ENCODE results near the gene SRP9. TPM values are rescaled to one million over a fixed set of nuclear protein-coding genes. Genes with fewer than 3 reads are reported as not detected.

The SRP9 gene
- polyA plus RNA-seq, 1 of the 3 experiments (the other 2 are of a cell fraction): 156 TPM

- Histone ChIP-seq H3K27ac (ENCODE audit: low read depth in 2 of 2, low read length in 1 of 2) (no peak overlapping the region), H4K20me1 (ENCODE audit: insufficient read depth) (no peaks in the 10 kb centered on the region), H3K4me2 (no peak overlapping the region), H2AFZ (ENCODE audit: low read depth) (no peak overlapping the region), H3K36me3 (replicated peaks in 1 of 2; ENCODE audit: control insufficient read depth in 1 of 2, insufficient read depth in 2 of 2, low read length in 1 of 2) (peaks cover 5 to 12% of the 10 kb centered on the region in 2 experiments), H3K9me2 (no peaks in the 10 kb centered on the region), H3F3A (replicated peaks; ENCODE audit: insufficient read depth) (peaks cover 3% of the 10 kb centered on the region), H3K79me2 (ENCODE audit: insufficient read depth) (no peaks in the 10 kb centered on the region), H3K4me1 (ENCODE audit: control insufficient read depth in 1 of 2, insufficient read depth in 2 of 2, low read depth in 1 of 2, low read length in 1 of 2) (peaks cover 5 to 8% of the 10 kb centered on the region in 2 experiments; a peak in 3 of 4 replicates), H3K9me3 (no peaks in the 10 kb centered on the region), H3K9ac (no peak overlapping the region), H3K4me3 (ENCODE audit: low read depth in 2 of 2, low read length in 1 of 2) (no peak overlapping the region), H3K27me3 (ENCODE audit: insufficient read depth) (no peaks in the 10 kb centered on the region)
- POLR2A ChIA-PET: no interaction called here
- WGBS (ENCODE audit: low lambda C conversion rate): 91% methylated on average over 12 of the region's 12 CpGs
- CTCF ChIA-PET: interaction anchor here (0.9 to 1.5 kb wide), 3 partner anchors 11 to 348 kb away, joined by 3 to 6 read pairs (median 3); partner anchors contain the start of gene SRP9
- no peak for TF ChIP-seq MAX (IDR thresholded peaks at IDR 0.05; ENCODE audit: low read depth)
- no peak for TF ChIP-seq EP300 (IDR thresholded peaks at IDR 0.05; ENCODE audit: borderline replicate concordance in 1 of 2, low read depth in 1 of 2, low read length in 1 of 2)
- no peak for TF ChIP-seq FOSL2 (IDR thresholded peaks at IDR 0.05; ENCODE audit: borderline replicate concordance, low read depth)
- no peak for TF ChIP-seq RXRA (IDR thresholded peaks at IDR 0.05; ENCODE audit: borderline replicate concordance, low read depth)
- TF ChIP-seq, protein P1, sequence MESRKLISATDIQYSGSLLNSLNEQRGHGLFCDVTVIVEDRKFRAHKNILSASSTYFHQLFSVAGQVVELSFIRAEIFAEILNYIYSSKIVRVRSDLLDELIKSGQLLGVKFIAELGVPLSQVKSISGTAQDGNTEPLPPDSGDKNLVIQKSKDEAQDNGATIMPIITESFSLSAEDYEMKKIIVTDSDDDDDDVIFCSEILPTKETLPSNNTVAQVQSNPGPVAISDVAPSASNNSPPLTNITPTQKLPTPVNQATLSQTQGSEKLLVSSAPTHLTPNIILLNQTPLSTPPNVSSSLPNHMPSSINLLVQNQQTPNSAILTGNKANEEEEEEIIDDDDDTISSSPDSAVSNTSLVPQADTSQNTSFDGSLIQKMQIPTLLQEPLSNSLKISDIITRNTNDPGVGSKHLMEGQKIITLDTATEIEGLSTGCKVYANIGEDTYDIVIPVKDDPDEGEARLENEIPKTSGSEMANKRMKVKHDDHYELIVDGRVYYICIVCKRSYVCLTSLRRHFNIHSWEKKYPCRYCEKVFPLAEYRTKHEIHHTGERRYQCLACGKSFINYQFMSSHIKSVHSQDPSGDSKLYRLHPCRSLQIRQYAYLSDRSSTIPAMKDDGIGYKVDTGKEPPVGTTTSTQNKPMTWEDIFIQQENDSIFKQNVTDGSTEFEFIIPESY (IDR thresholded peaks at IDR 0.05; ENCODE audit: borderline replicate concordance, low read depth): no peak
- TF ChIP-seq RFX5 (IDR thresholded peaks at IDR 0.05; ENCODE audit: low read length): no peak
- no peak for DNase-seq
Observed at GRCh38 chr1:225822655-225823403, 45.2 kb downstream of the SRP9 start.

DNA sequence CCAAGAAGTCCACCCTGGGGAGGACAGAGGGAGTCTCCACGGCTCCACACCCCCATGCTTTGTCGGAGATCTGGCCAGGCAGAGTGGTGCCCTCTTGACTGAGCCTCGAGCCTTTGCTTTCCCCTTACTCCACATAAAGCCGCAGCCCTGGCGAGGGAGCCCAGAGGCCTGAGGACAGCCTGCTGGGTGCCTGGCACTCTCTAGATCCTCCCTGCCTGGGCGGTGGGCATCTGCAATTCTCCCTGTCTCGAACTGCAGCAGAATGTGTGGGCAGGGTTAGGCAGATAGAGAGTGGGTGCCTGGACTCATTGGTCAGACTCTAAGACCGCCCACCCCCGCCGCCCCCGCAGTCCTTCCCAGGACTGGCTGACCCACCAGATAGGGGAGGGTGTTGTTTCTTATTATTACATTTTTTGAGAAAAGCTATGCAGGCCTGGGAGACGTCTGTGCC lies 46.2 kb downstream of the SRP9 start:
- Histone ChIP-seq H3K79me2 (ENCODE audit: insufficient read depth) (no peaks in the 10 kb centered on the region), H3K9me2 (no peaks in the 10 kb centered on the region), H3K9ac (no peak overlapping the region), H3K4me3 (ENCODE audit: low read depth in 2 of 2, low read length in 1 of 2) (no peak overlapping the region), H3F3A (replicated peaks; ENCODE audit: insufficient read depth) (peaks cover 3% of the 10 kb centered on the region), H3K4me2 (no peak overlapping the region), H3K27ac (ENCODE audit: low read depth in 2 of 2, low read length in 1 of 2) (no peak overlapping the region), H3K36me3 (replicated peaks in 1 of 2; ENCODE audit: control insufficient read depth in 1 of 2, insufficient read depth in 2 of 2, low read length in 1 of 2) (peaks cover 5 to 12% of the 10 kb centered on the region in 2 experiments), H2AFZ (ENCODE audit: low read depth) (no peak overlapping the region), H3K27me3 (ENCODE audit: insufficient read depth) (no peaks in the 10 kb centered on the region), H3K9me3 (no peaks in the 10 kb centered on the region), H3K4me1 (ENCODE audit: control insufficient read depth in 1 of 2, insufficient read depth in 2 of 2, low read depth in 1 of 2, low read length in 1 of 2) (peaks cover 0 to 8% of the 10 kb centered on the region in 2 experiments; a peak in 1 of 4 replicates), H4K20me1 (ENCODE audit: insufficient read depth) (no peaks in the 10 kb centered on the region)
- no peak for DNase-seq
- POLR2A ChIA-PET: no interaction called here
- 98% methylated on average over 7 of the region's 12 CpGs for WGBS (ENCODE audit: low lambda C conversion rate)
- CTCF ChIA-PET: interaction anchor here (1.2 to 2.1 kb wide), 2 partner anchors 46 to 349 kb away, joined by 3 to 6 read pairs; partner anchors contain the start of gene SRP9
- TF ChIP-seq, protein P2, sequence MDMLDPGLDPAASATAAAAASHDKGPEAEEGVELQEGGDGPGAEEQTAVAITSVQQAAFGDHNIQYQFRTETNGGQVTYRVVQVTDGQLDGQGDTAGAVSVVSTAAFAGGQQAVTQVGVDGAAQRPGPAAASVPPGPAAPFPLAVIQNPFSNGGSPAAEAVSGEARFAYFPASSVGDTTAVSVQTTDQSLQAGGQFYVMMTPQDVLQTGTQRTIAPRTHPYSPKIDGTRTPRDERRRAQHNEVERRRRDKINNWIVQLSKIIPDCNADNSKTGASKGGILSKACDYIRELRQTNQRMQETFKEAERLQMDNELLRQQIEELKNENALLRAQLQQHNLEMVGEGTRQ (IDR thresholded peaks at IDR 0.05; ENCODE audit: borderline replicate concordance, low read depth, low read length): no peak
- TF ChIP-seq RFX5 (IDR thresholded peaks at IDR 0.05; ENCODE audit: low read length) (no peak), RAD21 (IDR thresholded peaks at IDR 0.05; ENCODE audit: low read length) (no peak), JUND (IDR thresholded peaks at IDR 0.05) (no peak), REST (IDR thresholded peaks at IDR 0.05; ENCODE audit: low read depth, low read length) (no peak), TAF1 (IDR thresholded peaks at IDR 0.05; ENCODE audit: borderline replicate concordance, low read depth, low read length) (no peak), FOXM1 (IDR thresholded peaks at IDR 0.05; ENCODE audit: low read depth) (no peak), FOSL2 (IDR thresholded peaks at IDR 0.05; ENCODE audit: borderline replicate concordance, low read depth) (no peak), NRF1 (IDR thresholded peaks at IDR 0.05; ENCODE audit: low read depth, low read length) (no peak), EZH2phosphoT487 (IDR thresholded peaks at IDR 0.05; ENCODE audit: borderline replicate concordance, low read depth) (no peak), GATA2 (CRISPR knock-in tag; IDR thresholded peaks at IDR 0.05) (no peak), GABPA (IDR thresholded peaks at IDR 0.05; ENCODE audit: low read depth) (no peak), RXRA (IDR thresholded peaks at IDR 0.05; ENCODE audit: borderline replicate concordance, low read depth) (no peak)
- TF ChIP-seq, protein P1 (IDR thresholded peaks at IDR 0.05; ENCODE audit: borderline replicate concordance, low read depth): no peak

All from SK-N-SH (cell line).